Superior temporal gyrus (tissue), 1 donor: ENCODE measurements around the gene FGF19.
"Not testable (repeated sequence)": the region's sequence is repeated elsewhere in the genome, so short reads cannot be mapped to it uniquely, and the experiment has no call there.

Experiments used
- DNase-seq: peaks from one replicate; pipeline ENCODE4 v3.0.0-alpha.2; 2016; ENCODE audit errors: extremely low spot score

The FGF19 gene

GRCh38 chr11:69696749-69697468, 6.9 kb downstream of the FGF19 start:
- DNase-seq = no peak

- DNase-seq = not testable (repeated sequence)
Measured at GRCh38 chr11:69695995-69696394, 7.8 kb downstream of the FGF19 start.

GRCh38 chr11:69695581-69695980, 8.2 kb downstream of the FGF19 start:
- no peak for DNase-seq

- DNase-seq = no peak
Measured at GRCh38 chr11:69694781-69695180, 9.0 kb downstream of the FGF19 start.

- DNase-seq = no peak
Measured at GRCh38 chr11:69692422-69692821, 11.4 kb downstream of the FGF19 start.

- DNase-seq = no peak
Measured at GRCh38 chr11:69691463-69691862, 12.4 kb downstream of the FGF19 start.

GRCh38 chr11:69689484-69690319, 14.1 kb downstream of the FGF19 start:
- DNase-seq = no peak

GRCh38 chr11:69687969-69688771, 15.7 kb downstream of the FGF19 start:
- not testable (repeated sequence) for DNase-seq

- no peak for DNase-seq
Measured at GRCh38 chr11:69686856-69687255, 17.0 kb downstream of the FGF19 start.

- no peak for DNase-seq
Measured at GRCh38 chr11:69686452-69686851, 17.4 kb downstream of the FGF19 start.

GRCh38 chr11:69685348-69685747, 18.5 kb downstream of the FGF19 start:
- no peak for DNase-seq

- no peak for DNase-seq
Measured at GRCh38 chr11:69684651-69685050, 19.2 kb downstream of the FGF19 start.

GRCh38 chr11:69683764-69684333, 20.0 kb downstream of the FGF19 start:
- DNase-seq = no peak

- DNase-seq = no peak
Measured at GRCh38 chr11:69682681-69683326, 21.0 kb downstream of the FGF19 start.

GRCh38 chr11:69682221-69682620, 21.6 kb downstream of the FGF19 start:
- DNase-seq = no peak

GRCh38 chr11:69680688-69681087, 23.1 kb downstream of the FGF19 start:
- DNase-seq = no peak

GRCh38 chr11:69677749-69678148, 26.1 kb downstream of the FGF19 start:
- no peak for DNase-seq

GRCh38 chr11:69674886-69675714, 28.7 kb downstream of the FGF19 start, which contains the start of gene LTO1:
TSS of gene LTO1 (minus strand) at chr11:69675353. CDS start at chr11:69675239, 114 bp downstream.
- DNase-seq = peak; percentile 95

- no peak for DNase-seq
Measured at GRCh38 chr11:69674267-69674885, 29.4 kb downstream of the FGF19 start.
